Keratinocyte (primary cell): ENCODE results near the gene TMC7.
"Not testable (repeated sequence)": the region's sequence is repeated elsewhere in the genome, so short reads cannot be mapped to it uniquely, and the experiment has no call there.

Experiments used
- CTCF ChIP-seq, 3 experiments: IDR thresholded peaks in 1 of 3; conservative IDR thresholded peaks in 1 of 3; optimal IDR thresholded peaks in 1 of 3; 2 replicates in 2 of 3; 3 replicates in 1 of 3; pipeline versions ENCODE3 to v1.5.1; 2011; ENCODE audit warnings: low read length in 3 of 3, mild to moderate bottlenecking in 3 of 3, moderate library complexity in 2 of 3, control low read depth in 1 of 3, inconsistent platforms in 1 of 3; ENCODE audit not compliant: insufficient read depth in 2 of 3; ENCODE audit errors: extremely low read depth in 1 of 3
- EZH2 ChIP-seq: IDR thresholded peaks from one replicate; pipeline ENCODE4 v1.6.1; 2012; ENCODE audit warnings: inconsistent platforms, mild to moderate bottlenecking, low read length, moderate library complexity

DNA sequence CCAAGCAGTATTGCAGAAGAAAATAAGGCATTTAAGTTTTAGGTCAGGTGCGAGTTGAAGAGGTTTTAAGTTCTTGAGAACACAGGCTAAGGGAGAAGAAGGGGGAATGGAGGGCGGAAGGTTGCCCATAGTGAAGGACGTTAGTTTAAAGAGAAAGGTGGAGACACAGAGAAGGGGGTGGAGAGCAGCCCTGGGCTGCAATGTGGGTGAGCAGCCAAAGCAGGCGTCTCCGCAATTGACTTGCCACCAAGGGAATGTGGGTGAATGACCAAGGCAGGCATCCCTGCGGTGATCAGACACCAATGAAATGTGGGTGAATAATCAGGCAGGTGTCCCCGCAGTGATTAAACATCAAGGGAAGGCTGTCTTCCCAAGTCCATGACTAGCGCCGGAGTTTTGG is 12.8 kb downstream of the TMC7 start:
- not testable (repeated sequence) for TF ChIP-seq CTCF (optimal IDR thresholded peaks at IDR 0.05 in 1 of 3, IDR thresholded peaks at IDR 0.05 in 1 of 3, conservative IDR thresholded peaks at IDR 0.05 in 1 of 3; ENCODE audit: extremely low read depth in 1 of 3, insufficient read depth in 2 of 3, low read length in 3 of 3); EZH2
